ENCODE results near the gene TMEM179.

TMEM179 gene

DNA sequence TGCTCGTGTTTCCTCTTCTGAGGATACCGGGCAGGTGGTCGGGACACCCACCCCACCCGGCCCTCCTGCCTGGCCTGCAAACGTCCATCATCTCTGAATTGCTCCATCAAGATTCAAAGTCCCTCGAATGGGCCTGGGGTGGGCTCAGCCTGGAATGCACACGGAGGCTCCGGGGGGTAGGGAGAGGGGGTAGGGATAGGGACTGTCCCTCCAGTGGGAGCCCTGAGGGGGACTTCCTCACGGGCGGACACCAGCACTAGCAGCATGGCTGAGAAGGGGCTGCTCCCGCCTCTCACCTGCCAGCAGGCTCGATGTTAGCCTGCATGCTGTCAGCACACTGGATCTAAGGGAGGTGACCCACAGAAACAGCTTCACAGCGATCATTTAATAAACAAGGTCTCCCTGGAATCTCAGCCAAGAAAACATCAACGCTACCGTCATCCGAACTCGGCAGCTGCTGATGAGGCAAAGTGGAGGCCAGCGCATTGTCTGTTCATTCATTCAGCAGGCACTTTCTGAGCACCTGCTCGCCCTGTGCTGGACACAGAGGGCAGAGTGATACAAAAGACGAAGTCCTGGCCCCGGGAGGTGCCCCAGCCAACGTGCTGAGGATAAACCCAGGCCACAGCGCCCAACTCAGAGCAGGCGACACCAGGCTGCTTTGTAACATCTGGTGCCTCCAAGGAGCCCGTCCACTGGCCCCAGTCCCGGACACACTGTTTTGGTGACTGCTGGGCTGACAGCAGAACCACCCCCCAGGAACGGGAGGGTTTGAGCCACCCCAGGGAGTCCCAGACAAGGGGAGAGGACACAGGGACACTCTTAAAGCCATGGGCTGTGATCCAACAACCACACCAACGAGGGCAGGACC lies 6.3 kb downstream of the TMEM179 start:
- no peak for DNase-seq

DNA sequence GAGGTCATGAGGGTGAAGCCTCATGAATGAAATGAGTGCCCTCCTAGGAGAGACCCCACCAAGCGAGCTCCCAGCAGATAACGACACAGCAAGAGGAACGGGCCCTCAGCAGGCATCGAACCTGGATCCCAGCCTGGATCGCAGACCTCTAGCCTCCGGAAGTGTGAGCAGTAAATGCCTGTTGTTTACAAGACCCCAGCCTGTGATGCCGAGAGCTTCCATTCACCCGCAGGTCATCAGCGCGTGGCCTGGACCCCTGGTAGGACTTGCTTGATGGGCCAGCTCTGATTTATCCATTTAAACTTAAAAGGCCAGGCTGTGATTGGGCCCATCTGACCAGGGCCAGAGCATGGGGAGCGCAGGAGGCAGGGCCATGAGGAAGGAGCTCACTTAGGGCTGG lies 7.0 kb downstream of the TMEM179 start:
- DNase-seq, result no peak

DNA sequence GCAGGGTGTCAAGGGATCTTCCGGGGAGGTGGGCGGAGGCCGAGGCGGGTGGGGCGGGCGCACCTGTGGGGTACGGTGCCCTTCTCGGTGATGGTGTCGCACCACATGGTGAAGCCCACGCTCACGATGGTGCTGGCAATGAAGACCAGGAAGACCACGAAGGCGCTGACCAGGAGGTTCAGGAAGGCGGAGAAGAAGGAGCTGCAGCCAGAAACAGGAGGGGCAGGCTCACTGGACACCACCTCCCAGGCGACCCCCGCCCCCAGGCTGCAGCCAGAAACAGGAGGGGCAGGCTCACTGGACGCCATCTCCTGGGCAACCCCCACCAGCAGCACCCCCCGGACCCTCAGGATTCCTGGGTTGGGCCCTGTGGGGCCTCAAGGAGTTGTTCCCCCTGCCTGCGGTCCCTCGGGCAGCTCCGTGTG lies 7.6 kb downstream of the TMEM179 start:
- DNase-seq, result no peak

DNA sequence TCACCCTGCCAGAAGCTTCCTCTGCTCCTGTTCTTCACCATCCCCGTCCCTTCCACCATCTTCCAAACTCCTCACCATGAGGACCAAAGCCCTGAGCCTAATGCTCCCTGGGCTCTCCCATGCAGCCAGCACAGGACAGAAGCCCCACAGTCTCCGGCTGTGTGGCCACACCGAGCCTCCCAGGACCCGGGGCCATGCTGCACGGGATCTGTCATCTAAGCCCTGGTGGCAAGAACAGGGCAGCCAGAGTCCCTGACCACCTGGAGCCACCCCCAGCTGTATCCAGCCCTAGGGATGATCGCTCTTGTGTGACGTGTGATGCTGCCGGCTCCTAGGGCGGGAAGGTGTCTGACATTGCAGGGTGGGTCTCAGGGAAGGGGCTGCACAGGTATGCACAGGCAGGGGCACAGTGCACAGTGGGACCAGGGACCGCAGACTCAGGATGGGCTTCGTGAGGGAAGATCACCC lies 8.1 kb downstream of the TMEM179 start:
- DNase-seq, result no peak

DNA sequence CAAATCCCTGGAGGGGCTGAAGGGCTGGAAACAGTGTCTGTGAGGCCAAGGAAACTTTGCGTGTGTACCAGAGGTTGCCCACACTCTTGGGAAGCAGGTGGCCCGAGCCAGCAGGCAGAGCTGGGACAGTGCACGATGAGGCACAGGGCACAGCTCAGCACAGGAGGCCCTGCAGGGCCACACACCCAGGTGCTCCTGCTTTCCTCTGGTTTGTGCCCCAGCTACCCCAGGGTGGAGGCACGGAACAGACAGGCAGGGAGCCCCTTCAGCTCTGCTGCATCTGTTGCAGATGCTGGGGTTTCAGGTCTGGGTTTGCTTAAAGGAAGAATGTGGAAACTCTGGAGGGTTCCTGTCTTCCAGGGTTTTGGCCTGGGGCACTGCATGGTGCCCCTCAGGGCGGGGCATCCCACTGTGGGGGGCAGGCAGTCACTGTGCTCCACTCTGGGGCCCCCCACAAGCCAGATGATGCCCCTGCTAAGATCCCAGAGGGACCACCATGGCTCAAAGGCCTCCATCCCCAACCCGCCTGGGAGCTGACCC lies 8.6 kb downstream of the TMEM179 start:
- no peak for DNase-seq

DNA sequence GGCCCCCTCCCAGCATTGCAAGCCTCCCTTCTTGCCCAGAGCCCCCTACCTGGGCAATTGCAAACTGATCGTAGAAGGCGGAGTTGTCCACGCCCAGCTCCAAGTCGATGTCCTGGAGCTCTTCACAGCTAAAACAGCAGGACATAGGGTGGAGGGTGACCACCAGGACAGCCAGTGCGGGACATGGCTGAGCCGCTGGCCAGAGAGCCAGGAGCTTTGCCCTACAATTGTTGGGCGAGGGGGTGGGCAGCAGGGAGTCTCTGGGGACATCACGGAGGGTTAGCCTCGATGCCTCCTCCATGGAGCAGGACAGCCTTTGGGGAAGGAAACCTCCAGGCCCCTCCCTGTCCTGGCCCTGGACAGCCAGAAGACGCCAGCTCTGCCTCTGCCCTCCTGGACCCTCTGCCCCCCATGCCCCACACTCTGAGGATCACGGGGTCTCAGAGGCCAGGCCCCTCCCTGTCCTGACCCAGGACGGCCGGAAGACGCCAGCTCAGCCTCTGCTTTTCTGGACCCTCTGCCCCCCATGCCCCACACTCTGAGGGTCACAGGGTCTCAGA lies 9.4 kb downstream of the TMEM179 start:
- DNase-seq, result no peak

DNA sequence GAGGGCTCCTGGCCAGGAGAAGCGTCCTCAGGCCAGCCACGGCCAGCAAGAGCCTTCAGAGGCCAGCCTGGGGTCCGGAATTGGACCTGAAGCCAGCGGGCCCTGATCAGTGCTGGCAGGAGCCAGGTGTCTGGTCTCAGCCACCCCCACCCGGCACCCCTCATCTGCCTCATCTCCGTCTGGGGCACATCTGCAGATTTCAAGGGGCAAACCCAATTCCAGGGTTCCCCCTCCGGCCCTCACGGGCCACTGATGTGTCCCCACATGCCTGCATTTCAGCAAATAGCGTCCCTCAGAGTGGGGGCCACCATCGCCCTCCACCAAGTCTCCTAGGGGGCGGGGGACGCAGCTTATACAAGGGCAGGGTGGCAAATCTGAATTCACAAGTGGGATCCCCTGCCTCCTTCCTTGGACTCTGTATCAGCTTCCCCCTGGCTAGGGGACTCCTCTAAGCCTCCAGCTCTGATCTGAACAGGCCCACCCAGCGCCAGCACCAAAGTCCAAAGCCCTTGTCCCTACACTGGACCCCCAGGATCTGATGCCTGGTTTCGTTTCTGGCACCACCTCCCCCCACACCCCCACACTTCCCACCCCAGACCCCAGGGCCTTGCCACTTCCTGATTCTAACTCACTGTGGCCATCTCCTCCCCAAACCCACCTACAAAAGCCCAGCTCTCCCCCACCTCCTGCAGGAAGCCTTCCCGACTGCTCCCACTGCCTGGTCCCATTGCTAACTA lies 10.1 kb downstream of the TMEM179 start:
- no peak for DNase-seq

DNA sequence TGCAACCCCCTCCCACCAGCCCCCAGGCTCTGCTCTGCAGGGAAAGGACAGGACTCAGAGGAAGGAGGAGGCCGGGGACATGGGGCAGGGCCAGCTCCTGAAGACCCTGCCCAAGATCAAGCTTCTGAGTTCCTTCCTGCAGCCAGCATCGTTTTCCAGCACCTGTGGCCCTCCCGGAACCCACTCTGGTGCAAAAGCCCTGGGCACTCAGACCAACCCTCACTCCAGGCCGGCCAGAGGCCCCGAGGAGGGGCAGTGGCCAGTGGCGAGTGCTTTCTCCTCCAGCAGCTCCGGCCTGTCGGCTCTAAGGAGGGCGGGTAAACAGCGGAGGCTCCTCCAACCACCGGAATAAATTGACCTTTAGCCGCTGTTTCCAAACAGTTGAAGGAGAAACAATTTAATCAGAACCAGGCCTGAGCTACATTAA lies 10.8 kb downstream of the TMEM179 start:
- no peak for DNase-seq

DNA sequence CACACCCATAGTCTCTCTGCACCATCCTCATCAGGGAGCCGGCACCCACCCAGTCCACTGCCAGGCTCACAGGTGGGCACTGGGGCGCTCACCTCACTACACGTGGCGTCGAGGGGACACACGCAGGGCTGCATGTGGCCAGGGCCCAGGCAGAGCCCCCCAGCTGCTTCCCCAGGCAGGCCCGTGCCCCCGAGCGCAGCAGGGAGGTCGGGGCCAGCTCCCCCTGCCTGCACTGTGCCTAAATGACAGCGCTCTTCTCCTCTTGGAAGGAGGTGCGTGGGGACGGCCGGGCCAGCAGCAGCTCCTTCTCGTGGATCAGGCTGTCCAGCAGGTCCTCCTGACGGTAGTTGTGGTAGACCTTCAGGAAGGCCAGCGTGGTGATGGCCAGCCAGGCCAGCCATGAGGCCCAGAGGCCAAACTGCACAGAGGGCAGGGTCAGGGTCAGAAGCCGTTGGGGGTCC lies 11.3 kb downstream of the TMEM179 start:
- no peak for DNase-seq

DNA sequence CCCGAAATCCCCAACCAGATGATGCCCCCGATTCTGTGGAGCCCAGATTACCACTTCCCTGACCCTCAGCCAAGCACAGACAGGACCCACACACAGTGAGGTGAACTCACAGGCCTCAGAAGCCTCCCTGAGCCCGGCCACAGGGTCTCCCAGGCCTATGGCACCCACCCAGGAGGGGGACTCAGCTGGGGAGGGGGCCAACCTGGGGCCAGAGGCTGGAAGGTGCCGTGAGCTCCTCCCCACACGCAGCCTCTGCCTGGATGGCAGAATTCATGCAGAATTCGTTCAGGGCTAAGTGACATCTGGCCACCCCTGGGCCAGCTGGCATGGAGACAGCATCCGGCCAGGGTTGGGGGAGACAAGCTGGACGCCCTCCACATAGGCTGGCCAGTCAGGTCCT lies 11.8 kb downstream of the TMEM179 start:
- DNase-seq, result no peak

DNA sequence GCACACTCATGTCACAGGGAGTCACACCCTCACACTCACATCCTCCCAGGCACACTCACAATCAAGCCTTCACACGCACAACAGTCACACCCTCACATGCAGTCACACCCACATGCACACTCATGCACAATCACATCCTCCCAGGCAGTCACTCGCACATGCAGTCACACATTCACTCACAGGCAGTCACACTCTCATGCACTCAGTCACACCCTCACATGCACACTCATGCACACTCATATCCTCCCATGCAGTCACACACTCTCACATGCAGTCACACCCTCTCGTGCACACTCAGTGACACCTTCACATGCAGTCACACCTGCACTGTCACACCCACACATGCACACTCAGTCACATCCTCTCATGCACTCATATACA lies 12.3 kb downstream of the TMEM179 start:
- DNase-seq, result no peak

DNA sequence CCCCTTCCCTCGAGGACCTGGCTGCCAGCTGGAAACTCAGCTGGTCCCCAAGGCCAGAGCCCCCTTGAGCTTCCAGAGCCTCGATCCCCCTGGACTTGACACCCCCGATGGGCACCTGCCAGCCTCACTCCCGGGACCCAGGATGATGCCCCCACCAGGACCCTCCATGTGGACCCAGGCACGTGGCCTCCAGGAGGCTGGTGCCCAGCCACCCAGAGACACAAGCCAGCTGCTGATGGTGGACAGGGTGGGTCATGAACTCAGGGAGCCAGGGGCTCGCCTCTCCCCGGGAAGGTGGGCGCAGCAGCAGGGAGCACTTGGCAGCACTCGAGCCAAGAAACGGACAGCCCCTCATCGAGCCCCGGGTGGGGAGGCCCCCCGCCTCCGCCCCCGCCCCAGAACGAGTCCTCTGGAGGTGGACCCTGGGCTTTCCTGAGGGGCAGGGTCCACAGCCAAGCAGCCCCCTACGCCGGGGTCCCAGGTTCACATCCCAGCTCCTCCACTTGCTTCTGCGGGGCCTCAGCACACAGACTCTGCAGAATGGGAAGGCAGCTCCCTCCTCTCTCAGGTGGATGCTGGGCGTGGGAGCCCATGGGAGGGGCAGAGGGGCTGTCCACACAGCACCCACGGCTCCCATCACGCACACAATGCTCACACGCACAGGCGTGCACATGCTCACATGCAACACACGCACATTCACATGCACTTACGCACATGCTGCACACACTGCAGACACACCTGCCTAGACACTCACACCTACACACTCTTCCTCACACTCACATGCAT lies 12.9 kb downstream of the TMEM179 start:
- no peak for DNase-seq

DNA sequence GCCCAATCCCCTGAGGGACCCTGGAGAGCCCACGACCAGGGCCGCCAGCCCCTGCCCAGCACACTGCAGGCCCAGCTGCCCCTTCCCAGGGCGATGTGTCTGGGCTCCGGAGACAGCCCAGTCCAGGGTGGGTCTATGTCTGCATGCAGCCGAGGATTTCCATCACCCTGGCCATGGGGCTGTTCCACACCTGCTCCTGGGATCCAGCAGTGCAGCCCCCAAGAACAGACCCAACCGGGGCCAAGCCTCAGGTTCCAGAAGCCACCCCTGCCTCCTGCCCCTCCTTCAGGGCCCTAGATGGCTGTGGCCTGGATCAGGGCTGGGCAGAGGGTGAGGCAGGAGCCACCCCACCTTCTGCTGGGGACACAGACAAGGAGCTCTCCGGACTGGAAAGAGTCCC lies 13.5 kb downstream of the TMEM179 start:
- DNase-seq, result no peak

DNA sequence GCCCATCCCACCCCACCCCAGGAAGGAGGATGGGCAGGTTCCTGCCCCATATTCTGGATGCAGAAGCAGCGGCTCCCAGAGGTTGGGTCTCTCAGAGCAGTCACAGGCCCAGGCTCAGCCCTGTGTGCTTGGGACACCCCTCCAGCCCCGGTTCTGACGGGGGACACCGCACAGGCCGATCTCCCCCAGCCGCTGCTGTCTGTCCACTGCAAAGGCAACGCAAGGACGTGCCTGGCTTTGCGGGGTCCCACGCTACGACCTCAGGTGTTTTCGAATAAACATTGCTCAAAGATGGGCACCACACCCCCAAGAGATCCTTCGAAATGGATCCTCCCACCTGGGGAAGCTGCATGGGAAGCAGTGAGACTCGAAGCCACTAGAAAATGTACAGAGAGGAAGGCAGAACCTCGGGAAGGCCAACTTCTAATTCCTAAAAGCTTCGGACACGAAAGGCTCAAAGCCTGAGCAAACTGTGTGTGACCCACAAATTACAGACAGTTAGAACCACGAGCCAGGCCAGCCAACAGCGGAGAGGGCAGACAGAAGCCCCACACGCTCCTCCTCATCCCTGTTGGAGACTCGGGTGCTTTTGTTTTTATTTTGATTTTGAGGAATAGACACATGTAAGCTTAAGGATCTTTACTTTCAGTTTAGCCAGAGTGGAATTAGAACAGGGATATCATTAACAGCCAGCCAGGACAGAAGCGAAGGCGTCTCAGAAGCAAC lies 14.2 kb downstream of the TMEM179 start:
- DNase-seq, result no peak

DNA sequence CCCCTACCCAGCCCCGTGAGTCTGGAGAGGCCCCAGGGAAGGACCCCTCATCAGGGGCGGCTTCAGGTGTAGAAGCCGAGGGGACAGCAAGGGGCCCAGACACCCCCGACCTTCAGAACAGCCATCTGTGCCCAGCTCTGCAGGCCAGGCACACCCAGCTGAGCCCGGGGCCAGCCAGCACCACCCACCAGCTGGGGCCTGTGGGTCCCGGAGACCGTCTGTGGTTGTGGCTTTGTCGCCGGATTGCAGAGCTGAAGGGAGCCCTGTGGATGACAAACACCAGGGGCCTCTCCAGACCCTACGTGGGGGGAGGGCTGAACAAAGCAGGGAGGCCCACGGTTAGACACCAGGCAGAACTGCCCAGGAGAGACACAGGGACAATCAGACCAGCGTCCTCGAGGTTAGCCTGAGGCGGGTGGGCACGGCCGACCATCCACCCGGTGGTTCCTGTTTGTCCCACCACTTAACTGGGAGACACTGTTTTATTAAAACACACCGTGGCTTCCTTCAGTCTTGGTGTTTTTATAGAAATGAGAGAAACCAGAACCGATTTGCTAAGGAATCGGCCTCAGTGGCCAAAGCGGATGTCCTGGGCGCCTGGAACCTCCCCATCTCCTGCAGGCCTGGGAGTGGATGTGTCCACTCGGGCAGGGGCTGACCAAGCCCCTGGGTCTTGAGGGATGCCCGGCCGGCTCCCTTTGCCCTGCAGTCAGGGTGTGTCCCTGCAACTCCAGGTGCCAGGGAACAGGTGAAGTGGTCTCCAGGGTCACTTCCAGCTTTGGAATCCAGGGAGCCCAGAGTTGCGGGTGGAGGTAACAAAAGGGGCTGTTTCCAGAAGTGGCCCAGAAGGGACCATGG lies 15.0 kb downstream of the TMEM179 start:
- no peak for DNase-seq

DNA sequence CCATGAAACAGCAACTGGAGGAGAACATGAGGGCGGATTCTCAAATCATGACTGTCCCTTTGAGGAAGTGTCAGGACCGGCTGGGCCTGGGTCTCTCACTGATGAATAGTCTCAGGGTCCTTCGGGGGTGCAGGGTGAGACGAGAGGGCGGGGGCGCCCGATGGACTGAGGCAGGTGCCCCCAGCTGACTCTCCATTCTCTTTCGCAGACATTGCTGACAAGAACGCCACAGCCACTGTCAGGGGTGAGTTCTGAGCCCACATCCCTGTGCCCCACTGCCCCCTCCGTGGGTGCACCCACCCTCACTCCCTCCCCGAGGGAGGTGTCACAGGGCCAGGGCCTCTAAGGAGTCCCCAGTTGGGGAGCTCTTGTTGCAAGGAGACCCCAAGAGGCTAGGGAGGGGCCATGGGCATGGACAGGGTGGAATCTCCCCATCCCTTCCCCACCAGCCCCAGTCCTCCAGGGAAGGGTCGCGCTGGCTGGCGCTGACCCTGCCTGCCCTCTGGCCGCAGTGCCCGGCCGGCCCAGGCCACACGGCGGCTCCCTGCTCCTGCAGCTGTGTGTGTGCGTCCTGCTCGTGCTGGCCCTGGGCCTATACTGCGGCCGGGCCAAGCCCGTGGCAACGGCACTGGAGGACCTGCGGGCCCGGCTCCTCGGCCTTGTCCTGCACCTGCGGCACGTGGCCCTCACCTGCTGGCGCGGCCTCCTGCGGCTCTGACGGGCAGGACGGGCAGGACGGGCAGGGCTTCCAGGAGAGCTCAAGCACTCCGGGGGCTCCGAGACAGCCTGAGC lies 16.3 kb downstream of the TMEM179 start:
- DNase-seq, result no peak

DNA sequence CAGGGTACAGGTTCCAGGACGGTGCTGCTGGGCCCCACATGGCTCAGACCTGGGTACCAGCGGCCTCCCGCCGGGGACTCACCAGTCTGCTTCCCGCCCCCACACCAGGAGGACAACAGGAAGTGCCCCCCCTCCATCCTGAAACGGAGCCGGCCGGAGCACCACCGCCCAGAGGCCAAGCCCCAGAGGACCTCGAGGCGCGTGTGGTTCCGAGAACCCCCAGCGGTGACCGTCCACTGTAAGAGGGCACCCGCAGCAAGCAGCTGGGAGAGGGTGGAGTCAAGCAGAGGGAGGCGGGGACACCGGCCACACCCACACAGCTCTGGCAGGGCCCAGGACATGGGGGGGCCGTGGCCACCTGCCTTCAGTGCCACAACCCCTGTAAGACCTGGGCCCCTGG lies 16.9 kb downstream of the TMEM179 start:
- no peak for DNase-seq

DNA sequence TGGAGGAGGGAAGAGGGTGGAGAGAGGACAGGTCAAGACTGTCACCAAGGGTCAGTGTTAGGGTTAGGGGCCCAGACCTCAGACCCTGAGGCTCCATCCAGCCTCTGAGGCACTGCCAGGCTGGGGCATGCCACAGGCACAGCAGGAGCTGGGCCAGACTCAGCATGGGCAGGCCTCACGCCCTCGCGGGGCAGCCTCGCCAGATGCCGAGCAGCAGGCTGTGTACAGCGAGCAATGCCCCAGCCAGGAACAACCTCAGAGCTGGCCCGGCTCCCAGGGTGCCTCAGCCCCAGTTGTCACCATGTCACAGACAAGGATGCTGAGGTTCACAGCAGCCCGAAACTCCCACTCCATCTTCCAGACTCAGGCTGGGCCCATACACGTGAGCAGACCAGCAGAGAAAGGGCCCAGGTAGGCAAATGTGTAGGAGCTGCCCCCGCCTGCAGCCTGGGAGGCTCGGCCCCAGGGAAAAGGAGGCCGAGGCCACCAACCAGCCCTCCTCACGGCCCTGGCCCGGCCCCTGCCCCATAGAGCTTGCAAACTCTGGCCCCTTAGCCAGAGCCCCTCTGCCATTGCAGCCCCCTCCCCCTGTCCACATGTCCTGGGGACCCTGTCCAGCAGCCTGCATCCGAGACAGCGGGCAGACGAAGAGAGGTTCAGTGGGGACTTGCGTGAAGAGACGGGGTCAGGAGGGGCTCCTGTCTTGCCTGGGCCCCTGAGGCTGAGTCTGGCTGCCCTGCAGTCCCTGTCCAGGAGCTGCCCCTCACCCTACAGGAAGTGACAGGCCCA lies 17.5 kb downstream of the TMEM179 start:
- DNase-seq, result no peak

Measured in NCI-H2029 (cell line).